Stimulated activated CD4-positive, alpha-beta T cell treated with anti-CD3 and anti-CD28 coated beads, Interleukin-1b, Interleukin-23, amount 100 ng/mL, for 1 hour (primary cell): ENCODE data around the gene TMEM59L.

Source experiments
- DNase-seq, 2 donors: peaks; one replicate each; pipeline ENCODE4 v3.0.0-alpha.2; 2020; ENCODE audit warnings: low read depth in 2 of 2

TMEM59L gene

DNA sequence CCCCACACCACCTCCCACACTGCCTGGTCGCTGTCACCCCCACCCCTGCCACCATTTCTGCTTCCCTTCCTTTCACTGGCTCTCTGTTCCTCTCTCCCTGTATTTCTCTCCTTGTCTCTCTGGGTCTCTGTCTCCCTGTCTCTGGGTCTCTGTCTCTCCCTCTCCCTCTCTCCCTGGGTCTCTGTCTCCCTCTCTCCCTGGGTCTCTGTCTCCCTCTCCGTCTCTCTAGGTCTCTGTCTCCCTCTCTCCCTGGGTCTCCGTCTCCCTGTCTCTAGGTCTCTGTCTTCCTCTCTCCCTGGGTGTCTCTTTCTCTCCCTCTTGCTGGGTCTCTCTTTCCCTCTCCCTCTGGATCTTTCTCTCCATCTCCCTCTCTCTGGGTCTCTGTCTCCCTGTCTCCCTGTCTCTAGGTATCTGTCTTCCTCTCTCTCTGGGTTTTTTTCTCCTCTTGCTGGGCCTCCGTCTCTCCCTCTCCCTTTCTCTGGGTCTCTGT, 45.7 kb downstream of the TMEM59L start:
- DNase-seq = no peak

DNA sequence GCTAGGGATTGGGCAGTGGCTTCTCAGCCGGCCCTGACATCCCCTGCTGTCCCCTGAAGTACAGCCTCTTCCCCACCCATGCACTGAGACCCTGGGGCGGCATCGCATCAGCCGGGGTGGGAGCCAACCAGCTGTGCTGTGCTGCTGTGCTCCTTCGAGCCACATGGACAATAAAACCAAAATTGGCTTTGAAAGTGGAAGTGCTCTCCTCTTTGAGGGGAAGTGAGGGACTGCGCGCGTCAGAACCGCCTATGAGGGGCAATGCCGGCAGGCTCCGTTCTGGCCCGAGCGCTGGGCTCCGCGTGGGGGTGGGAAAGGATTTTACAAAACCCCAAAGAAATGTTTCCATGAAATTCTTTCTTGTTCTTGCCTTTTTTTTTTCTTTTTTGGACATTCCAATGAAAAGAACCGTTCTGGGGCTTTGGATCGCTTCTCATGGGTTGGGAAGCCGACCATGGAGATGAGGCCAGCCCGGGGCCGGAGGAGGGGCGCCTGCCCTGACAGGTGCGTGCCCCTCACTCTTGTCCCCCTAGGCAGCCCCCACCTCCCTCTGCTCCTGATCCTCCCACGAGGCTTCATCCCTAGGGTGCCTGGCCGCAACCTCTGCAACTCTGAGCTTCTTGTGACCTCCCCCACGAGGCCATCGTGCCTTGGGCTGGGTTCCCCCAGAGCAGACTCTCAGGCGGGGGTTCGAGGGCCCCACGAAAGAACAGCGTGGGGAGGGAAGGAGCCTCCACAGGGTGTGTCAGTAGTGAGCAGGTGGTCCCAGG, 46.8 kb downstream of the TMEM59L start:
- no peak for DNase-seq

DNA sequence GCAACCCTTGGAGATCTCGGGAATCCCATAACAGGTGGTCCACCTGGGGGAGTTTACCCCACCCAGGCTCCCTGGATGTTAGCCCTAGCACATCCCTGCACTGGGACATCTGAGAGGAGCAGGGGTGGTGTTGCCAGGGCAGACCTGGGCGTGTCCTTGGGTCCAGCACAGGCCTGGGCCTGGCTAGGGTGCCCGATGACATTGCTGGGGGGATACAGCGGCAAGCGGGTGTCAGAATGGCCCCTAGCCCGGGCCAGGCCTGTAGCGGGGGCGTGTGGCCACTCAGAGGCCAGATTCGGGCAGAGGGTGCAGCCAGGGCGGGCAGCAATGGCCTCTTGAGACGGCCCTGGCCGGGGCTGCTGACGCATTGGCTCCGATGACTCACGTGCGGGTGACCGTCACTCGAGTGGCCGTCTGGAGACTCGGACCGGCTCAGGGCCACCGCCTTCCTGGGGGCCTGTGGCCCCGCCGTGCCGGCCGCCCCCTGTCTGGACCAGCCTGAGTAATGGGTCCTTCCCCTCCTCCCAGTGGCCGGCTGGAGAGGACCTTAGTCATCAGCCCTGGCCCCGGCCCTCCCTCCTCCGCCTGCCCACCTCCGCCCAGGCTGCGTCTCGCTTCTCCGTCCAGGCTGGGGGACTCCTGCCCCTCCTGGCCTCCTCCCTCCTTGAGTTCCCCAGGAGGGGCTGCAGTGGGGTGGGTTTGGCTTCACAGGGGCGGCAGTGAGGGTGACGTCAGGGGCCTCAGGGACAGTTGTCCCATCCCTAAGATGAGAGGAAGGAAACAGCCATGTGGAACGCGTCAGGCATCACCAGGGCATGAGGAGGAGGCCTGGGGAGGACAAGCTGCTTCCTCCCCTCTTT, 47.6 kb downstream of the TMEM59L start:
- no peak for DNase-seq

DNA sequence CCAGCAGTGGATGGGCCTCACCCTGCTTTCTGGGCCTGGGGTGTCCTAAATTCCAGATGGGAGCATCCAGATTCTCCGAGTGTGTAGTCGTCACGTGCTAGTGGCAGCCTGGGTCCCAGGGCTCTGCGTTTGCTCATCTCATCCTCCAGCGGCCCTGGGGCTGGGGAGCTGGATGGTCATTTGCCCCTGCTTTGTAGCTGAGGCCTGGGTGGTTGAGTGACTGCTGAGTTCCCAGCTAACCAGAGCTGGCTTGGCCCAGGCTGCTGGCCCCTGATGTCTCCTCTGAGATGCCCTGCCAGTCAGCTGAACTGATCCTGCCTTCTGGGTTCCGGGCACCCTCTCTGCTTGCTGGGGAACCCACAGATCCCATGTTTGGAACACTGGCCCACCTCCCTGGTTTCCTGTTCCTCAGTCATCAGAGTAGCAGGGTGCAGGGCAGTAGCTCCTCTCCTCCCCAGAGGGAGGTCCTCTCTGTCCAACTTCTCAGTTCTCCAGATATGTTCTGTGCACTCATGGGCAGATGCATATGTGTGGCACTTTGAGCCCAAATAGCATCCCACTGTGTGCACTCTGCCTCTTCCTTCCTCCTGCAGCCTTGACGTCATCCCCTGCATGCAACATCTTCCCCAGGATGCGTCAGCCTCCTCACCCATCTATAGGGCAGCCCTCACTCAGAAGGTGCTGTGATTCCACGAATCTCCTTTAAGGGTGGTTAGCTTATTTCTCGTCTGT, 48.4 kb downstream of the TMEM59L start:
- DNase-seq = no peak

DNA sequence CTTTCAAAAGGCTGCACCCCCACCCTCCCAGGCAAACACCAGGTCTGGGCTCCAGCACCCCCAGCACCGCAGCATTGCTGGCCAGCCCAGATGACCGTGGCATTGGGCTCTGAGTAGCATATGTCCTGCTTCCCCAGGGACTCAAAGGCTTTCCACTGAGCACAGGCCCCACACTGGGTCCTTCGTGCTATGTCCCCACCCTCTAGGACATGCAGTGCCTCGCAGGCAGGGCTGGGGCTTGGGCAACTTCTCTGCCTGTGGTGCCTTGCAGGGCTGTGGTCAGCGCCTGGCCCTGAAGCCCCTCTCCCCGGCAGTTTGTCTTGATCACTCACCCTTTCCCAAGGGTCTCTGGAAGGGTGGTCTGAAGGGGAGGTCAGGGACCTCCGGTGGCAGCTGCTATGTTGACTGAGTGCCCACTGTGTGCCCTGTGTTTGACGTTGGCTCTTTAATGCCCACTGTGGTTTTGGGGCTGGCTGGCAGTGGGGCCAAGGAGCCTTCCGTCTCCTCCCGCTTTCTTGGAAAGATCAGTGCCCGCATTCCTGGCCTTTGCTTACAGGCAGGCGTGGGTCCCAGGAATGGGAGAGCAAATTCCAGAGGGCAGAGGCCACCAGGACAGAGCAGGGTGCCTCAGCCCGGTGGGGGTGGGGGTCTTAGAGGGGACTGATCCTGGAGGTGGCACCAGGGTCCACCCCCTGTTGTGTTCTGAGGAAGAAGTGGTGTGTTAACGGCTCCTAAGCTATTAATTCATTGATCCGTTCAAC, 50.5 kb downstream of the TMEM59L start:
- DNase-seq = no peak

DNA sequence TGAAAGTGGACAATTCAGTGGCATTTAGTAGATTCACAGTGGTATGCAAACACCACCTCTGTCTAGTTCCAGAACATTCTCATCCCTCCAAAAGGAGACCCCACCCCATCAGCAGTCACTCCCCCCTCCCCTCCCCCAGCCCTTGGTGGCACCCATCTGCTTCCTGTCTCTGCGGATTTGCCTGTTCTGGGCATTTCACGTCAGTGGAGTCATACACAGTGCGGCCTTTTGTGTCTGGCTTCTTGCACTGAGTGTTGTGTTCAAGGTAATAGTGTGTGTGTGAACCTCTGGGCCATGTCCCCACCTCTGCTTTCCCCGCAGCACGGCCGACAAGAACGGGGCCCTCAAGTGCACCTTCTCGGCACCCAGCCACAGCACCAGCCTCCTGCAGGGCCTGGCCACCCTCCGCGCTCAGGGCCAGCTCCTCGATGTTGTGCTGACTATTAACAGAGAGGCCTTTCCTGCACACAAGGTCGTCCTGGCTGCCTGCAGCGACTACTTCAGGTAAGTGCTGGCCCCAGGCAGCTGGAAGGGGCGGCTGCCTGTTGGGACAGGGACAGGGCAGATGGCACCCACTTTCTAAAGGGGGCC, 51.4 kb downstream of the TMEM59L start:
- no peak for DNase-seq

DNA sequence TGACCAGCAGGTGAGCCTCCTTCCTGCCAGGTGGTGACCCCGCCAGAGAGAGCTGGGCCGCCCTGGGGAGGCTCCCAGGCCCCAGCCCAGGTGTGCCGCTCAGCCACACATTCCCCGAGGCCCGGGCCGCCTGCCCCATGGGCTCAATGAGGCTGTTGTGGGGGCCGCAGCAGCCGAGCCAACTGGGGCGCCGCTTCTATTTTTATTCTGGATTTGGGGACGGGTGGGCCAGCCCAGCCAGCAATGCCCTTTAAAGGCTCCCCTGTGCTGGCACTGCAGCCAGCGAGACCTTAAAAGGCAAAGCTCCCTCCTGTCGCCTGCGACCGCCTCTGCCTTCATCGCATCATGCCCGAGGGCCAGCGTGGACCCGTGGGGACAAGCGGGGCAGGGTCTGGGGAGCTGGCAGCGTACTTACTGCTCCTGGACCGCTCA, 53.1 kb downstream of the TMEM59L start:
- DNase-seq = no peak

DNA sequence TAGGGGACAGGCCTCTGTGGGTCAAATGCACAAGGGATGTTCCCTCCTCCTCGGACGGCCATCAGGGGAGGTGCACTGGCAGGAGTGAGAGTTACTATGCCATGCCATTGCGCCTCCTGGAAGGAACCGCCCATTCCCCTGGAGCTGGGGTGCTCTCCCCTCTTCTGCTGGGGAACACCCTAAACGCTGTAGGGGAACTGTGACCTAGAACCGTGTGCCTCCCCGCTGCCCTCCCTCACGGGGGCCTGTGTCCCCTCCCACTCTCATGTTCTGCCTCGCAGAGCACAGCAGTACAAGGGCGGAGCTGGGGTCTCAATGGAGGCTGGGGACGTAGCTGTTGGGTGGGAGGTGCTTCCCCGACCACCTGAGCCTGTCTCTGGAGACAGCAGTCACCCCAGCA, 53.6 kb downstream of the TMEM59L start:
- DNase-seq = no peak

DNA sequence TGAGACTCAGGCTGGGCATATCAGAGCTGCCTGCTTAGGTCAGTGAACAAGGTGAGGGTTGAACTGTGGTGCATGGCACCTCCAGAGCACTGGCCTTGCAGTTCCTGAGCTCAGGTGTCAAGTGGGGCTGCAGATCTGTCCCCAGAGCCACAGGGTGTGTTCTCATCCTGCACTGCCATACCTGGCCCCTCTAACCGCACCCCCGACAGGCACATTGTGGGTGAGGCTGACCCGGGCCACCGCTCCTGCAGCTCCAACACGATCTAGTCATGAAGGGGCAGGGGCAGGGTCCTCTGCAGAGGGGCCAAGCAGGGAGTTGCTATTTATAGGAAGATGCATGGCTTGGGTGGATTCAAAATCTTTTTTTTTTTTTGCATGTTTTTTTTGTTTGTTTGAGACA, 54.1 kb downstream of the TMEM59L start:
- DNase-seq = no peak

DNA sequence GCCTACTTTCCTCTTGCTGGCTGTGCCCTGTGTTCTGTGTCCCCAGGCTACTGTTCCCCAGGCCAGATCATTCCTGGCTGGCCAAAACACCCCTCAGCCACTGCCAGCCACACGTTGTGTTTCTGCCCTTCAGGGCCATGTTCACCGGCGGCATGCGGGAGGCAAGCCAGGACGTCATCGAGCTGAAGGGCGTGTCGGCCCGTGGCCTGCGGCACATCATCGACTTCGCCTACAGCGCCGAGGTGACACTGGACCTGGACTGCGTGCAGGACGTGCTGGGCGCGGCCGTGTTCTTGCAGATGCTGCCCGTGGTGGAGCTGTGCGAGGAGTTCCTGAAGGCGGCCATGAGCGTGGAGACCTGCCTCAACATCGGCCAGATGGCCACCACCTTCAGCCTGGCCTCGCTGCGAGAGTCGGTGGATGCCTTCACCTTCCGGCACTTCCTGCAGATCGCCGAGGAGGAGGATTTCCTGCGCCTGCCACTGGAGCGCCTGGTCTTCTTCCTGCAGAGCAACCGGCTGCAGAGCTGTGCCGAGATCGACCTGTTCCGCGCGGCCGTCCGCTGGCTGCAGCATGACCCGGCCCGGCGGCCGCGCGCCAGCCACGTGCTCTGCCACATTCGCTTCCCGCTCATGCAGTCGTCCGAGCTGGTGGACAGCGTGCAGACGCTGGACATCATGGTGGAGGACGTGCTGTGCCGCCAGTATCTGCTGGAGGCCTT, 55.0 kb downstream of the TMEM59L start:
- DNase-seq = no peak

DNA sequence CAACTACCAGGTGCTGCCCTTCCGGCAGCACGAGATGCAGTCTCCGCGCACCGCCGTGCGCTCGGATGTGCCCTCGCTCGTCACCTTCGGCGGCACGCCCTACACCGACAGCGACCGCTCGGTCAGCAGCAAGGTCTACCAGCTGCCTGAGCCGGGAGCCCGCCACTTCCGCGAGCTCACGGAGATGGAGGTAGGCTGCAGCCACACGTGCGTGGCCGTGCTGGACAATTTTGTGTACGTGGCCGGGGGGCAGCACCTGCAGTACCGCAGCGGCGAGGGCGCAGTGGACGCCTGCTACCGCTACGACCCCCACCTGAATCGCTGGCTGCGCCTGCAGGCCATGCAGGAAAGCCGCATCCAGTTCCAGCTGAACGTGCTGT, 55.6 kb downstream of the TMEM59L start:
- no peak for DNase-seq

DNA sequence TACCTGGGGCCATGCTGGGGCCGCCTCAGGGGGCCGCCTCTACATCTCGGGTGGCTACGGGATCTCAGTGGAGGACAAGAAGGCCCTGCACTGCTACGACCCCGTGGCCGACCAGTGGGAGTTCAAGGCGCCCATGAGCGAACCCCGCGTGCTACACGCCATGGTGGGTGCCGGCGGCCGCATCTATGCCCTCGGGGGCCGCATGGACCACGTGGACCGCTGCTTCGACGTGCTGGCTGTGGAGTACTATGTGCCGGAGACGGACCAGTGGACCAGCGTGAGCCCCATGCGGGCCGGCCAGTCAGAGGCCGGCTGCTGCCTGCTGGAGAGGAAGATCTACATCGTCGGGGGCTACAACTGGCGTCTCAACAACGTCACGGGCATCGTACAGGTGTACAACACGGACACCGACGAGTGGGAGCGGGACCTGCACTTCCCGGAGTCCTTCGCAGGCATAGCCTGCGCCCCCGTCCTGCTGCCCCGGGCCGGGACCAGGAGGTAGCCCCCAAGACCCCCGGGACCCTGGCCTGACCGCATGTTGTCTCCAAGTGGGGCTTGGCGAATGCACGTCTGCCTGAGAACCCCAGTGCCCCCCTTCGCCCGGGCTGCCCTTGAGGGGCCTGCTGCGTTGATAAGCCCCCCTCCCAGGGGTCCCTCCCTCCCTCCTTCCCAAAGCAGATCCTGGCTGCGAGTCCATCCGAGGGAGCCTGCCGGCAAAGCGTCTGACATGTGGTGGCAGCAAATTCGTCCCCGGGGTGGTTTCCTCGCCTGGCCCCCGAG, 56.3 kb downstream of the TMEM59L start:
- DNase-seq = no peak

DNA sequence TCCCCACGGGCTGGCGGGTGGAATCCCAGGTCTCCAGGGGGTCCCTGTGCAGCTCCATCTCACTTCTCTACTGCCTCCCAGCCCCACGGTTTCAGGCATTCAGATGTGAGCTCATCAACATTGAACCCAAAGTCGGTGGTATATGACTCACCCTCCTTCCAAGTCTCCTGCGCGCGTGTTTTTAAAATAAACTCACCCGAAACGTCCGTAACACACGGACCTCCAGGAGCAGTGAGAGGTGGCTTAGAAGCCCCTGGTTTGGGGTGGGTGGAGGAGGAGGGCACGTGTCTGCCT, 56.8 kb downstream of the TMEM59L start:
- no peak for DNase-seq

DNA sequence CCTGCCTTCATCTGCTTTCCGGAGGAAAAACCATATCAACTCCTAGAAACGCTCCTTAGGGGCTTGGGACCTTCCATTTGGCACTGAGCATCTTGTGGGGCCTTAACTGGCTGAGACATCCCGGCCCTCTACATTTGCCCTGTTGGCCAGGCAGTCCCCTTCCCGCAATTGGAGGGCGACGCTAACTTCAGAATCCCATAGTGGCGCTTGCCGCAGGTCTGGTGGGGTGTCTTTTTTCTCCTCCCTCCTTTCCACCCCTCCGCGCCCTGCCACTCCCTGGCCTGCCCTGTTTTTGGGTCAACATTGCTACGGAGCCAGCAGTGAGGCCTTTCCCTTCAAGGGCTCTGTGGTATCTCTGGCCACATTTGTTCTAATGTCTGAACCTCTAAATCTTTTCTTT, 57.2 kb downstream of the TMEM59L start:
- no peak for DNase-seq

DNA sequence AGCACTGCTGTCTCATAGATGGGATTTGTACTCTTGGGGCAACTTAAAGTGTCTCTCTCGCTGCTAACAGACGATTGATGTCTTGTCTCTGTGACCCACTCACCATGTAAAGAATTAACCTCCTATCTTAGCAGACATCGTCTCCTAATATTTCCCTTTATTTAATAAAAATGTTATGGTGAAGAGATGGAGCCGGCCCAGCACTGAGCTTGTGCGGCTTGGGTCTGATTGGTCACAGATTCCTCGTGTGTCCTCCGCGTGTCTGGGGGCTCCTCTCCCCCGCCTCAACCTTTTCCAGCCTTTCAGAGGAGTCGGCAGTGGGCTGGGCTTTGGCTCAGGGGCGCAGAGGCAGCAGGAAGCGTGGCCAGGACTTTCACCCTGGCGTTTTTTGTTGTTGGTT, 57.6 kb downstream of the TMEM59L start:
- no peak for DNase-seq
